Measurements from ENCODE around the gene ASTN2.
"Not testable (repeated sequence)": the region's sequence is repeated elsewhere in the genome, so short reads cannot be mapped to it uniquely, and the experiment has no call there.

ASTN2 gene

GRCh38 chr9:116935149-116935897, 479.5 kb downstream of the ASTN2 start:
- DNase-seq (ENCODE audit: low read depth in 2 of 3, low spot score in 2 of 3): no peak

GRCh38 chr9:116934131-116934530, 480.7 kb downstream of the ASTN2 start:
- DNase-seq (ENCODE audit: low read depth in 2 of 3, low spot score in 2 of 3): no peak

- DNase-seq (ENCODE audit: low read depth in 2 of 3, low spot score in 2 of 3): no peak
These were observed 481.6 kb downstream of the ASTN2 start for GRCh38 chr9:116933251-116933650.

GRCh38 chr9:116929621-116930020, 485.2 kb downstream of the ASTN2 start:
- no peak for DNase-seq (ENCODE audit: low read depth in 2 of 3, low spot score in 2 of 3)

- DNase-seq (ENCODE audit: low read depth in 2 of 3, low spot score in 2 of 3): no peak
These were observed 486.0 kb downstream of the ASTN2 start for GRCh38 chr9:116928884-116929283.

GRCh38 chr9:116928289-116928688, 486.6 kb downstream of the ASTN2 start:
- DNase-seq (ENCODE audit: low read depth in 2 of 3, low spot score in 2 of 3): no peak

- DNase-seq (ENCODE audit: low read depth in 2 of 3, low spot score in 2 of 3): no peak
These were observed 487.1 kb downstream of the ASTN2 start for GRCh38 chr9:116927726-116928125.

GRCh38 chr9:116925121-116925520, 489.7 kb downstream of the ASTN2 start:
- DNase-seq (ENCODE audit: low read depth in 2 of 3, low spot score in 2 of 3): no peak

GRCh38 chr9:116924462-116925110, 490.3 kb downstream of the ASTN2 start:
- no peak for DNase-seq (ENCODE audit: low read depth in 2 of 3, low spot score in 2 of 3)

GRCh38 chr9:116917895-116918508, 496.9 kb downstream of the ASTN2 start:
- DNase-seq (ENCODE audit: low read depth in 2 of 3, low spot score in 2 of 3): not testable (repeated sequence)

- DNase-seq (ENCODE audit: low read depth in 2 of 3, low spot score in 2 of 3): no peak
These were observed 501.3 kb downstream of the ASTN2 start for GRCh38 chr9:116913536-116913935.

GRCh38 chr9:116910201-116910600, 504.7 kb downstream of the ASTN2 start:
- DNase-seq (ENCODE audit: low read depth in 2 of 3, low spot score in 2 of 3): no peak

- no peak for DNase-seq (ENCODE audit: low read depth in 2 of 3, low spot score in 2 of 3)
These were observed 506.9 kb downstream of the ASTN2 start for GRCh38 chr9:116907989-116908388.

GRCh38 chr9:116905171-116905588, 509.7 kb downstream of the ASTN2 start:
- DNase-seq (ENCODE audit: low read depth in 2 of 3, low spot score in 2 of 3): no peak

GRCh38 chr9:116904165-116904564, 510.7 kb downstream of the ASTN2 start:
- DNase-seq (ENCODE audit: low read depth in 2 of 3, low spot score in 2 of 3): no peak

GRCh38 chr9:116901260-116901659, 513.6 kb downstream of the ASTN2 start:
- DNase-seq (ENCODE audit: low read depth in 2 of 3, low spot score in 2 of 3): no peak

- DNase-seq (ENCODE audit: low read depth in 2 of 3, low spot score in 2 of 3): no peak
These were observed 514.3 kb downstream of the ASTN2 start for GRCh38 chr9:116900543-116900942.

- no peak for DNase-seq (ENCODE audit: low read depth in 2 of 3, low spot score in 2 of 3)
These were observed 514.9 kb downstream of the ASTN2 start for GRCh38 chr9:116900007-116900367.

GRCh38 chr9:116899337-116900006, 515.4 kb downstream of the ASTN2 start:
- no peak for DNase-seq (ENCODE audit: low read depth in 2 of 3, low spot score in 2 of 3)

- DNase-seq (ENCODE audit: low read depth in 2 of 3, low spot score in 2 of 3): not testable (repeated sequence)
These were observed 516.7 kb downstream of the ASTN2 start for GRCh38 chr9:116898131-116898530.

- DNase-seq (ENCODE audit: low read depth in 2 of 3, low spot score in 2 of 3): no peak
These were observed 517.7 kb downstream of the ASTN2 start for GRCh38 chr9:116897201-116897600.

GRCh38 chr9:116895961-116896360, 518.9 kb downstream of the ASTN2 start:
- no peak for DNase-seq (ENCODE audit: low read depth in 2 of 3, low spot score in 2 of 3)
